ENCODE measurements around the gene STK11IP.

Gene STK11IP

GRCh38 chr2:219619235-219619634 lies 21.6 kb downstream of the STK11IP start:
- DNase-seq (ENCODE audit: low spot score), result peak; percentile 72

GRCh38 chr2:219620546-219620945 lies 22.9 kb downstream of the STK11IP start:
- no peak for DNase-seq (ENCODE audit: low spot score)

- no peak for DNase-seq (ENCODE audit: low spot score)
Observed at GRCh38 chr2:219621935-219622334, 24.3 kb downstream of the STK11IP start.

GRCh38 chr2:219622472-219622871 lies 24.8 kb downstream of the STK11IP start:
- DNase-seq (ENCODE audit: low spot score), result no peak

DNA sequence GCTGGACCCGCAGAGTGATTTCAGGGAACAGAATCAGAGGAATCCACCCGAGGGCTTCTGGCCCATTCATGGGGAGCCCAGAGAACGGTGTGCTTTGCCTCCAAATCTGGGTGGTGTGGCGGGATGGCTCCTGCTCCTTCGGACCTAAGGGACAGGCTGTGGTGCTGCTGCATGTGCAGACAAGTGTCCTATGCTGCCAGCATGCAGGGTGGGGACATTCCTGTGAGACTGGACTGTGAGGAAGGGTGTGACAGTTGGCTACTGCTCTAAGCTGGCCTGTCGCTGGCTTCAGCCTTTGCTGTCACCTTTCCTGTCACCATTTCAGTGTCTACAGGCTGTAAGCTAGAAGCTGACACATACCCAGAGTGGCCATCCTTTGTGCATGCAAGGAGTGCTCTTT lies 26.9 kb downstream of the STK11IP start:
- no peak for DNase-seq (ENCODE audit: low spot score)

GRCh38 chr2:219625179-219625578 lies 27.5 kb downstream of the STK11IP start:
- no peak for DNase-seq (ENCODE audit: low spot score)

DNA sequence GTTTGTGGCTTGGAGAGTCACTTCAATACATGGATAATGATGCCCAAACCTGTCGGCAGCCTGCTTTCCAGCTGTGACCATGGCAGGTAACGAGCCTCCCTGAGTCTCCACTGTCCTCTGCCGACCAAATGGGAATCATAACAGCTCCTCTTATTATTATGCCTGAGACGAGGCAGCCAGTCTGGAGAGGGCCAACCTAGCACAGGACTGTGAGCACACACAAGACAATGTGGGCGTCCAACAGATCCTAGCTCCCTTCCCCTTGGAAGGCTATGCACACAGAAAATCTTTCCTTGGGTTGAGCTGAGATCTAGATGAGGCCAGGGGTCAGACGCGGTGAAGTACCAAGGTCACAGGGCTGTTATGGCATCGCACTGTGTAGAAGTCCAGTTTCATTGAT lies 28.9 kb downstream of the STK11IP start:
- DNase-seq (ENCODE audit: low spot score), result no peak

GRCh38 chr2:219627103-219628100 lies 29.7 kb downstream of the STK11IP start, which contains the start of gene SLC4A3:
Gene SLC4A3 (plus strand): TSS chr2:219627630. CDS start chr2:219627993, 363 bp downstream.
- peak; percentile 95 for DNase-seq (ENCODE audit: low spot score)

GRCh38 chr2:219628235-219628985 lies 30.8 kb downstream of the STK11IP start:
- DNase-seq (ENCODE audit: low spot score), result no peak

DNA sequence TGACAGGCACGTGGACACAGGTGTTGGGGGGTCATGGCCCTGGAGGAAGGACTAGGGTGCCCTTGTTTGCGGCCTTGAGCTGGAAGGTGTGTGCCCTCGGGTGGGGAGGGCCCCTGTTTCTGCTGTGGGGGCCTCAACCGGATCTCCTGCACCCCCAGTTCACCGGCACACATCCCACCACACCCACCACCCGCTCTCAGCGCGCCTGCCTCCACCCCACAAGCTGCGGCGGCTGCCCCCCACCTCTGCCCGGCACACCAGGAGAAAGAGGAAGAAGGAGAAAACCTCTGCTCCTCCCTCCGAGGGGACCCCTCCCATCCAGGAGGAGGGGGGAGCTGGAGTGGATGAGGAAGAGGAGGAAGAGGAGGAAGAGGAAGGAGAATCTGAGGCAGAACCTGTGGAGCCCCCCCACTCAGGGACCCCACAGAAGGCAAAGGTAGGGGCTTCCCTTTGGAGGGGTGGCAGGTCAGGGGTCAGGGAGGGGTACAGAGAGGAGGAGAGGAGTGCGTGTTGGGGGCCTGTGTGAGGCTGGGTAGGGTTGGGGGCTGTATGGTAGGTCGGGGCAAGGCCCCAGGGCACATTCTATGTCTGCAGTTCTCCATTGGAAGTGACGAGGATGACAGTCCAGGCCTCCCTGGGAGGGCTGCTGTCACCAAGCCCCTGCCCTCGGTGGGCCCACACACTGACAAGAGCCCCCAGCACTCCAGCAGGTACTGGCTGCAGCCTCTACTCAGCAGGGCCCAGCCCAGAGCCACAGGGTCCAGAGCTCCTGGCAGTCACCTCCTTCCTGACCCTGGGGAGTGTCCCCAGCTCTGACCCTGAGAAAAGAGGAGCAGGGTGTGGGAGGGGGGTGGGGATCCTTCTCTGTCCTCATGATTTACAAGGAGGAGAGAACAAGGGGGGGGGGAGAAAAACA lies 31.6 kb downstream of the STK11IP start:
- DNase-seq (ENCODE audit: low spot score), result no peak

DNA sequence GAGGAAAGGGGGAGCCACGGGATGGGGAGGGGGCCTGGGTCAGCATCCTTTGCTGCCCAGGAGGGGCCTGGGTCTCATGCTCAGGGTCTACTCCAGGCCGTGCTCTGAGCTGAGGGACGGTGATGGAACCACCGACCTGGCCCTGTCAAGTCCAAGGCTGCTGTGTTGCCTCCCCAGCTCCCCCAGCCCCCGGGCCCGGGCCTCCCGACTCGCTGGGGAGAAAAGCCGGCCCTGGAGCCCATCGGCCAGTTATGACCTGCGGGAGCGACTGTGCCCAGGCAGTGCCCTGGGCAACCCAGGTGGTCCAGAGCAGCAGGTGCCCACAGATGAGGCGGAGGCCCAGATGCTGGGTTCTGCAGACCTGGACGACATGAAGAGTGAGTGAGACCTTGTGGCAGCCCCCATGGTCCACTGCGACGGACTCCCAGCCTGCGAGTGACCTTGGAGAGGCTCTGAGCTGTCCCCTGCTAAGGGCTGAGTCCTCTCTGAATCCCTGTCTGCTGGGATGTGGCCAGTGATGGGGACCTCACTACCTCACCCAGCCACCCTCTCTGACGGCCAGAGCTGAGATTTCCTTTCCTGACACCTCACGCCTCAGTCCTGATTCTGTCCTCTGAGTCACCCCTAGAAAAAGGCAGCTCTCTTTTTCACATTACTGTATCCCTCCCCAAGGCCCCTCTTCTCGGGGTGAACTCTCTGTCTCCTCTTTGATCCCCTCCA lies 32.5 kb downstream of the STK11IP start:
- no peak for DNase-seq (ENCODE audit: low spot score)

DNA sequence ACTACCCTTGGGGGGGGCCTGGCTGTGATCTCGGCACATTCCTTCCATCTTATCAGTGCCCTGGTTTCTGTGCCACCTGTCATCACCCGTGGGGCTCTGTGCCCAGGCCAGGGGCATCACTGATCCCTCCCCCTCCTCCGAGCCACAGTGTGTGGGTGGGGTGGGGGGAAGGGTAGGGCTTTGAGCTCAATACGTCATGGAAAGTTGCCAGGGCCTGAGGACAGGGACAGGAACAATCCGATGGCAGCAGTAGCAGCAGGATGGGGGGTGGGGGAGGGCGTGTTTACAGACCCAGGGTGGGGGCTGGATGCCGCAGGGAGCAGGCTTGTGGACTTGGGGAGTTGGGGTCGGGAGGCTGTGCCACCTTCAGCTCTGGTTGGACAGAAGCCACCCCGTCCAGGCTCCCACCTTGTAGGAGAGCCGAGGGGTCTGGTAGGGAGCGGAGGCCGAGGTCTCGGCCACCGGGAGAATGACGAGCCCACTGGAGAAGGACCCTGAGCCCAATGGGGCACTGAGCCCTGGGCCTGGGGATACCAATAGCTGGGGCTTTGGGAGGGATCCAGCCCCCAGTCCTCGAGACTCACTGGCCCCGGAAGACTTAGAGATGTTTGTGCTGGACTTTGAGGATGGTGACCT lies 33.2 kb downstream of the STK11IP start:
- DNase-seq (ENCODE audit: low spot score), result no peak

DNA sequence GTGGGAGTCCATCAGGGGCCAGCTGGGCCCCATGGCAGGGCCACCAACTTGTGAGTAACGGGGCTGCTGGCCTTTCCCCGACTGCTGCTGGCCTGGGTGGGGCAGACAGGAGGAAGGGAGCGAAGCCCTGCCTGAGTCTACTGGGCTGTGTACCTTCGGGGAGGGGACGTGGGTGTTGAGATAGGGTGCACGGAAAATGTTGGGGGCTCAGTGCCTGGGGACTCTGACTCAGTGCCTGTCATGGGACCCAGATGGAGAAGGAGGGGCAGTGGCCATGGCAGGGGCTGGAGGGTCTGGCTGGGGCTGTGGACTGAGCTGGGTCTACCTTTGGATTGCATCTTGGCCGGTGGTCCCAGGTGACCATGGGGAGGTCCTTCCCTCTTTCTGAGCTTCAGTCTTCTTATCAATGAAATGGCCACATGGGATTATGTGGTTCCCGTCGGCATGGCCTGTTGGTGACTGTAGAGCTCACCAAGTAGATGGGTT lies 33.8 kb downstream of the STK11IP start:
- DNase-seq (ENCODE audit: low spot score), result no peak

DNA sequence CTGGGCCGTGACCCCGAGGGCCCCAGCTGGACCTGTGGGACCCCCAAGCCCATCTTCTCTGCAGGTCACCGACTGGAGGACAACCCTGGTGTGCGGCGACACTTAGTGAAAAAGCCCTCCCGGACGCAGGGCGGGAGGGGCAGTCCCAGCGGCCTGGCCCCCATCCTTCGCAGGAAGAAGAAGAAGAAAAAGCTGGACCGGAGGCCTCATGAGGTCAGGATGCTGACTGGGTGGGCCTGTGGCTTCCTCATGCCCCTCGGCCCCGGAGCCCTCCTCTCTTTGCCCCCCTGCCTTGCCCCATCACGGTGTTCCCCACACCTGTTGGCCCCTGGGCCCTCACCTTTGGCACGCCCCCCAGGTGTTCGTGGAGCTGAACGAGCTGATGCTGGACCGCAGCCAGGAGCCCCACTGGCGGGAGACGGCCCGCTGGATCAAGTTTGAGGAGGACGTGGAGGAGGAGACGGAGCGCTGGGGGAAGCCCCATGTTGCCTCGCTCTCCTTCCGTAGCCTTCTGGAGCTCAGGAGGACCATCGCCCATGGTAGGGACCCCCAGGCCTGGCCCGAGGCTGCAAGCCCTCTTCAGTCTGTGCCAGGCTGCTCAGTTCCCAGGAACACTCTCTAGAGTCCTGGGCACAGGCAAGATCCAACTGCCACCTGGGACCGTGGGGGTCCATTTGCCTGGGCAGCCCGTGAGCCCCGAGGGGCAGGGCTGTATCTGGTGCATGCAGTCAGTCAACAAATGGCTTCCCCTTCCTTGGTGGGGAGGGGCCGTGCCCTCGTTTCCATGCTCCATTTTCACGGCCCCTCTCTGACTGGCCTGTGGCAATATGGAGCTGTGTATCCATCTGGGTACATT lies 34.5 kb downstream of the STK11IP start:
- no peak for DNase-seq (ENCODE audit: low spot score)

DNA sequence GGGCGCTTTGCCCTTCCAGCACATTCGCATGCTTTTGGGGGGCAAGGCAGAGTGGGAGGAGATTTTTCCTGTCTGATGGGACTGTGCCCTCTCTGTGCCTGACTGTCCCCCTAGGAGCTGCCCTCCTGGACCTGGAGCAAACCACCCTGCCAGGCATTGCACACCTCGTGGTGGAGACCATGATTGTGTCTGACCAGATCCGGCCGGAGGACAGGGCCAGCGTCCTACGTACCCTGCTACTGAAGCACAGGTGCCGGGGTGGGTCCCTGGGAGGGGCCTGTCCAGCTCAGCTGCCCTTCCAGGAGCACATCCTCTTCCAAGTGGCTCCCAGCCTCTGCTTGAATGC lies 35.1 kb downstream of the STK11IP start:
- DNase-seq (ENCODE audit: low spot score), result peak; percentile 11

GRCh38 chr2:219633276-219634065 lies 35.8 kb downstream of the STK11IP start:
- peak; percentile 4 for DNase-seq (ENCODE audit: low spot score)

DNA sequence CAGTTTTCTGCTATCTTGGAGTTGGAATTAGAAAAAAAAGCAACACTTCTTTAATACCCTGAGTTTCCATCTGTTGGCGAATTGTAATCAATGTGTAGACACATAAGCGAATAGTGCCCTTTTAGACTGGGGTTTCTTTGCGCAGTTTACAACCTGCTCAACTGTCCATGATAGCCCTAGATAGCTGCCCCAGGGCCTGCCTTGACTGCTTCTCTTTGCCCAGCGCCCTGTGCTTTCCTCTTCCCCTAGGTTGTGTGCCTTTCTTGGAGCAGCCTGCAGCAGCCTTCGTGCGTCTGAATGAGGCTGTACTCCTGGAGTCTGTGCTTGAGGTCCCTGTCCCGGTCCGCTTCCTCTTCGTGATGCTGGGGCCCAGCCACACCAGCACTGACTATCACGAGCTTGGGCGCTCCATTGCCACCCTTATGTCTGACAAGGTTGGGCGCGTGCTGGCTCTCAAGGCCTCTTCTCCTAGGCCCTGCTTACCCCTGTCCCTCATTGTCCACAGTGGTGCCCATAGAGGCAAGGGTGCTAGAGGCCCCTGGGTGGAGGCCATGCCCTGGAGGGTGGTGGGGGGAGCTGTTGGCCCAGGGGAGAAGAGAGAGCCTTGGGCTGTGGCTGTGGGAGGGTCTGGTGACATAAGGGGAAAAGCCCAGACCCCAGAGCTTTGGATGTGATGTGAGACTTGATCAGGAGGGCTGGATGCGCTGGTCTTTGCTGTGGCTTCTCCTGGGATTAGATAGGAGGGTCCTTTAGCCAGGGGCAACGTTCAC lies 36.7 kb downstream of the STK11IP start:
- DNase-seq (ENCODE audit: low spot score), result no peak
